PFSK-1 (cell line): Measurements from ENCODE around the gene SLC13A3.

Experiments used
- FOXP2 ChIP-seq: optimal IDR thresholded peaks from 2 replicates; pipeline ENCODE3; 2011; ENCODE audit warnings: borderline replicate concordance, control low read depth, inconsistent platforms; ENCODE audit not compliant: insufficient read depth; ENCODE audit errors: extremely low read length, extremely low read depth
- POLR2AphosphoS5 ChIP-seq: IDR thresholded peaks from 2 replicates; pipeline ENCODE4 v1.6.1; 2012; ENCODE audit warnings: low read depth, mild to moderate bottlenecking, control low read depth, low read length, moderate library complexity
- REST ChIP-seq, 2 experiments: IDR thresholded peaks; 2 replicates each; pipeline versions ENCODE4 v1.6.1 to v1.8.0; 2011 to 2012; ENCODE audit warnings: low read depth in 2 of 2, low read length in 2 of 2, control low read depth in 1 of 2, inconsistent platforms in 1 of 2, mild to moderate bottlenecking in 1 of 2, moderate library complexity in 1 of 2; ENCODE audit not compliant: insufficient read depth in 1 of 2
- SIN3A ChIP-seq: IDR thresholded peaks from 2 replicates; pipeline ENCODE4 v1.6.1; 2012; ENCODE audit warnings: mild to moderate bottlenecking, low read length, moderate library complexity, borderline replicate concordance; ENCODE audit not compliant: insufficient read depth
- TAF1 ChIP-seq: IDR thresholded peaks from 2 replicates; pipeline ENCODE4 v1.6.1; 2012; ENCODE audit warnings: low read length, control low read depth, borderline replicate concordance; ENCODE audit not compliant: insufficient read depth

SLC13A3 gene

GRCh38 chr20:46696791-46697279, 45.6 kb upstream of the SLC13A3 start:
- TF ChIP-seq POLR2AphosphoS5 (no peak), SIN3A (no peak), FOXP2 (no peak), TAF1 (no peak), REST (IDR thresholded peaks at IDR 0.05; ENCODE audit: insufficient read depth in 1 of 2, low read depth in 2 of 2, low read length in 2 of 2) (no peak)

GRCh38 chr20:46695892-46696291, 44.6 kb upstream of the SLC13A3 start:
- no peak for TF ChIP-seq FOXP2
- no peak for TF ChIP-seq POLR2AphosphoS5

GRCh38 chr20:46694484-46694883, 43.2 kb upstream of the SLC13A3 start:
- TF ChIP-seq FOXP2 (no peak), POLR2AphosphoS5 (no peak), TAF1 (no peak), REST (IDR thresholded peaks at IDR 0.05; ENCODE audit: insufficient read depth in 1 of 2, low read depth in 2 of 2, low read length in 2 of 2) (no peak), SIN3A (no peak)

DNA sequence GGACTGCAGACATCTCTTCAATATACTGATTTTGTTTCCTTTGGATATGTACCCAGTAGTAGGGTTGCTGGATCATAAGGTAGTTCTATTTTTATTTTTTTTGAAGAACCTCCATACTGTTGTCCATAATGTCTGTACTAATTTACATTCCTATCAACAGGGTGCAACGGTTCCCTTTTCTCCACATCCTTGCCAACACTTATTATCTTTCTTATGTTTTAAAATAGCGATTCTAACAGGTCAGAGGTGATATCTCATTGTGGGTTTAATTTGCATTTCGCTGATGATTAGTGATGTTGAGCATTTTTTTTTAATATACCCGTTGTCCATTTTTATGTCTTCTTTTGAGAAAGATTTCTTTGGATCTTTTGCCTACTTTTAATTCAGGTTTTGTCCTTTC, 39.9 kb upstream of the SLC13A3 start:
- no peak for TF ChIP-seq POLR2AphosphoS5
- TF ChIP-seq REST (IDR thresholded peaks at IDR 0.05; ENCODE audit: insufficient read depth in 1 of 2, low read depth in 2 of 2, low read length in 2 of 2), result no peak
- no peak for TF ChIP-seq SIN3A
- TF ChIP-seq TAF1, result no peak
- TF ChIP-seq FOXP2, result no peak

DNA sequence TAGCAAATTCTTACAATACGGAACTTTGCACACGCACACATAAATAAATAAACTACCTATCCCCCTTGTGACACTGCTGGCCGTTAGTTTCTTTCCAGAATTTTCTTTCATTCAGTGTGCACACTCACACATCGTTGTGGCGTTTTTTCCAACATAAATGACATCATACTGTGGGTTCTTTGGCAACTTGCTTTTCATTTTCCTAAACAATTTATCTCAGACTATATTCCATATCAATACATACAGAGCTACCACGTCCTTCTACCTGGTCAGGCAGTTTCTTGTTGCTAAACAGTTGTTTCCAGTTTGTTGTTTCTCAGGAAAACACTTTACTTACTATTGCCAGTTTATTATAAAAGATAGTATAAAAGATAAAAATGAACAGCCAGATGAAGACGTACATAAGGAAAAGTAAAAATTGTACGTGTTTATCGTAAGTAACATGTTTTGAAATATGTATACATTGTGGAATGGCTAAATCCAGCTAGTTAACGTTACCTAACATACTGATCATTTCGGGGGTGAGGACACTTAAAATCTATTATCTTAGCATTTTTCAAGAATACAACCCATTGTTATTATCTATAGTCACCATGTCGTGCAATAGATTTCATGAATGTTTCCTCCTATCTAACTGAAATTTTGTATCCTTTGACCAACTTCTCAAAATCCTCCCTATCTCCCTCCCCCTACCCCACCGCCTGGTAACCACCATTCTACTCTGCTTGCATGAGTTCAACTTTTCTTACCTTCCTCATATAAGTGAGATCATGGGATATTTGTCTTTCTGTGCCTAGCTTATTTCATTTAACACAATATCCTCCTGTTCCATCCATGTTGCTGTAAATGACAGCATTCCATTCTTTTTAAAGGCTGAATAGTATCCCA, 39.2 kb upstream of the SLC13A3 start:
- TF ChIP-seq POLR2AphosphoS5 (no peak), FOXP2 (no peak), REST (IDR thresholded peaks at IDR 0.05; ENCODE audit: insufficient read depth in 1 of 2, low read depth in 2 of 2, low read length in 2 of 2) (no peak), SIN3A (no peak), TAF1 (no peak)
